GM21528 (cell line): ENCODE measurements around the gene EPHB1.
"Not testable (repeated sequence)": the region's sequence is repeated elsewhere in the genome, so short reads cannot be mapped to it uniquely, and the experiment has no call there.

ENCODE experiments used
- ATAC-seq: cut with Tn5 transposase; IDR thresholded peaks from one replicate; pipeline ENCODE4 v1.9.1; 2021; ENCODE audit warnings: mild to moderate bottlenecking, moderate library complexity; ENCODE audit not compliant: unreplicated experiment, low FRiP score

The EPHB1 gene

DNA sequence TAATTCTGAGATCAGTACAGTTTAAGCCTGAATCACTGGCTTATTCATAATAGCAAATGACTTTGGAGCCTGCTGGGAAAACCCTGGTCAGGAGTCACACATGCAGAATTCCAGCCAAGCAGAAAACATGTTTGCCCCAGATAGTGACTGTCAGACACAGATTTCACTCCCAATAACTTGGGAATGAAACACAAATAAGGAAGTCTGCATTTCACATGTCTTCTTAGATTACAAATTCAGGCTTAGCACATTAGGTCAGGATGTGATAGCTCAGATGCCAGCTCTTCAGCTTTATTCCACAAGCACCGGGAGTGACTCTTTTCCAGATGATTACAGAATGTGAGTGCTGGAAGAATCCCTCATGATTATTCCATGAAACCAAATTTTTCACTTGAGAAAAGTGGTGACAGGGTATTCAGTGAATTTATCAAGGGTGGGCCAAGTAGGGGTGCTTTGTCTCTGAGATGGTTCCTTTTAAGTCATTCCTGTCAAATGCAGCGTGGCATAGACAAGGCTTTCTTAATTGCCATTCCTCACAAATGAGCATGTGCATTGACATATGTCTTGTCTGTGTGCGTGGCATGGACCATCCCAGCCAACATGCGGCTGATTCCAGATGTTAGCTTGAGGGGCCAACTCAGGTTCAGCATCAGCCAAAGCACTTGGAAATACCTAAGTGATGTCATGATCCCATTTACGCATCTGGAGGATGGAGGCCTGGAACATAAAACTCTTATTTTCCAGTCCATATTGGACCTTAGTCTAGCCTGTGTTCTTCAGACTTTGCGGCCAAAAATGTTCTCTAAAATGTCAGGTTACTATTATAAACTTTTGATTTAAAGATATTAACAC lies 191.0 kb downstream of the EPHB1 start:
- ATAC-seq: no peak

DNA sequence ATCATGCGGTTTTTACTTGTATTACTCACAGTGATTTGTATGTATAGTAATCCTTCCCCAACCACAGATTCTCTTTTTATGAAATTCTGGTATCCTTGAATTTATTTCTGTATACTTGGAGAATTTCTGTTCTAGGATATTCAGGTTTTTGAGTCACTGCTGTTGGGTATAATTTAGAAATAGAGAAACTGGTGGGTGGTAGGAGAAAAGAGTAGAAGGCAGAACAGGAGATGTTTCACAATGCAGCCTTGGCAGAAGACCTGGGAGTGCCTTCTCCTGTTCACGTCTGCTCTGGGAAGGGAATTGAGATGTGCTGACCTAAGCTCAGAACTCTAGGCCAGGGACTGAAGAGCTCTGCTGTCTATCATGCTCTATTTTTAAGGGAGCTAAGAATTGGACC lies 193.6 kb downstream of the EPHB1 start:
- ATAC-seq: no peak

GRCh38 chr3:134991003-134991402 lies 195.9 kb downstream of the EPHB1 start:
- ATAC-seq: no peak

DNA sequence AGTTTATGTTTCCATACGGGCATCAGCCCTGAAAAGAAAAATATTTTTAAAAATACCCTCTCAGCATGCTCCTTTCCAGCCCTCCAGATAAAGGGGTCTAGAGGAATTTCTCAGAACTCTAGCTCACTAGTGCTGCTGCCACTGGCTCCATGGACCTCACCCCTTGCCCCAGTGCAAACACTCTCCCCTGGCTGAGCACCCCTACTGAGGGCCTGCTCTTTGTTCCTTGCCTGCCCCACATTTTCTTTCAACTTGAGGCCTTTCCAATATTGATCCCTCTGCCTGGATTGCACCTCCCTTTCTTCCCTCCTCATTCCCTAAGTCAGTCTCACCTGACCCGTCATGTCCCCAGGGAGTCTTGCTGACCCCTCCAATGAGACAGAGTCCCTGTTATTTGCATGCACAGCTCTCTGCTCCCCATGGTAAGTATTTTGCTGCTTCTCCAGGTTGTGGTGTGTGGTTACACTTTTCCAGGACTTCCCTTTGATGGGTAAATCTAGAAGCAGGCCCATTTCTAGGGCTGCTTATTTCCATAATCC lies 196.5 kb downstream of the EPHB1 start:
- ATAC-seq: no peak

DNA sequence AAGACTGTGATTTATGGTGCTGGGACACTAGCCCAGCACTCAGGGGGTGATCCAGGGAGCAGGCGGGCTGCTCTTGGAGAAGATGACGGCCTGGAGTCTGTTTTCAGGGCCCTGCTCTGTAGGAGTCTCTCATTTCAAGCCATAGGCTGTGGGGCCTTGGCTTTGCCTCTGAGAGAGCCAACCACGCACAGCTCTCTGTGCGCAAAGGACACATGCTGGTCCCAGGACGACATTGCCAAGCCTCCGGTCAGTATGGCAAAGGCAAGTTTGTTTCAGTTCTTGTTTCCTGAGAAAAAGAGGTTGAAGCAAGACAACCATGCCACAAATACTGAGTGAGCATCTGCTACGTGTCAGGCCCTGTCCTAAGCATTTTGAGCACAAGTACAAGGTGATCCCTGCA lies 197.1 kb downstream of the EPHB1 start:
- no peak for ATAC-seq

GRCh38 chr3:134992586-134992985 lies 197.5 kb downstream of the EPHB1 start:
- ATAC-seq: no peak

GRCh38 chr3:134993011-134993410 lies 198.0 kb downstream of the EPHB1 start:
- no peak for ATAC-seq

DNA sequence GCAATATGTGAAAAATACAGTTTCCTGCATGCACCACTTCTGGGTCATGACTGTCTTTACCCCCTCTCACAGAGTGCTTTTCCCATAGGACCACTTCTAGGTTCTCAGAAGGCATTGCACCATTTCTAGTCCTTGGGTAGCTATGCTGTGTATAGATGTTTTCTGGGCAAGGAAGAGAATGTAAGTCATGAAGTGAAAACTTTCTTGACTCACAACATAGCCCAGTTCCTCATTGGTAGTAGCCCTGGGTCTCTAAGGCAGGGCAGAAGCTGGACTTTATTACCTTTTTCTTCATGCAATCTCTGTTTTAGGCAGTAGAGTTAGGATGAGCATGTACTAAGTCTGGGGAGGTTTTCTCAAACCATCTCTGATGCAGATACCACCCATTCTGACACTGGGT lies 203.1 kb downstream of the EPHB1 start:
- ATAC-seq: no peak

GRCh38 chr3:134998855-134999254 lies 203.8 kb downstream of the EPHB1 start:
- ATAC-seq: no peak

GRCh38 chr3:135000465-135000864 lies 205.4 kb downstream of the EPHB1 start:
- no peak for ATAC-seq

DNA sequence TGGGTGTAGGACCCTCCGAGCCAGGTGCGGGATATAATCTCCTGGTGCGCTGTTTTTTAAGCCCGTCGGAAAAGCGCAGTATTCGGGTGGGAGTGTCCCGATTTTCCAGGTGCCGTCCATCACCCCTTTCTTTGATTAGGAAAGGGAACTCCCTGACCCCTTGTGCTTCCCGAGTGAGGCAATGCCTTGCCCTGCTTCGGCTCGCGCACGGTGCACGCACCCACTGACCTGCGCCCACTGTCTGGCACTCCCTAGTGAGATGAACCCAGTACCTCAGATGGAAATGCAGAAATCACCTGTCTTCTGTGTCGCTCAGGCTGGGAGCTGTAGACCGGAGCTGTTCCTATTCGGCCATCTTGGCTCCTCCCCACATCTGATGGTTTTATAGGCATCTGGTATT lies 210.6 kb downstream of the EPHB1 start:
- ATAC-seq: not testable (repeated sequence)

GRCh38 chr3:135007607-135008006 lies 212.5 kb downstream of the EPHB1 start:
- ATAC-seq: no peak

DNA sequence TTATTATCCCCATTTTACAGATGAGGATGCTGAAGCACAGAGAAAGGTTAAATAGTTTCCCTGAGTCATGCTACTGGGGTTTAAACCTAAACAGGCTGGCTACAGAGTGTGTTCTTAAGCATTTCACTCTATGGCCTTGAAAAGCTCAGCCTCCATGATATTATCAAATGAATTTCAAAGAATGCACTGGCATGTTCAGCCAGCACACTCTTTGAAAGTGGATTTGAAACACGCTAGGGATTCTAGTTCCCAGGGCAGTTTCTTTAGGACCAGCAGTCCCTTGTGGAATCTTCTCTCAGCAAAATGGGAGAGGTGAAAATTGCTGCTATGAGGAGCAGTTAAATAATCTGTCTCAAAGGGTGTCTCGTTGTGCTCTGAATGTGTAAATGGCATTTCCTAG lies 213.3 kb downstream of the EPHB1 start:
- ATAC-seq: no peak

DNA sequence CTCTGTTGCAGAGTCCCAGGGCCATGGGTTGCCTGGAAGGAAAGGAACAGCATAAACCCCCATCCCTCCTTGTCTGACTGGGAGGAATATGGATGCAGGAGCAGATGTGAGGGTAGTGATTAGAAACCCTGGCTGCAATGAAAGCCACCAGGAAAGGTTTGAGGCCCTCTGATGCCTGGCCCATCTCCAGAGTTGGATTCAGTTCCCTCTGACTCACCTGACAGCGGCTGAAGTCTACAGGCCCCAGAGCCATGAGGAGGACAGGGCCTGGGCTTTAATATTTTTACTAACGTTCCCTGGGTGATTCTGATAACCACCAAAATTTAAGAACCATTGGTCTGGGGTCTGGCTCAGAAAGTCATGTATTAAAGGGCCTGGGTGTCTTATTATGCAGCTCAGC lies 214.0 kb downstream of the EPHB1 start:
- ATAC-seq: no peak

- no peak for ATAC-seq
Observed at GRCh38 chr3:135012101-135012500, 217.0 kb downstream of the EPHB1 start.

DNA sequence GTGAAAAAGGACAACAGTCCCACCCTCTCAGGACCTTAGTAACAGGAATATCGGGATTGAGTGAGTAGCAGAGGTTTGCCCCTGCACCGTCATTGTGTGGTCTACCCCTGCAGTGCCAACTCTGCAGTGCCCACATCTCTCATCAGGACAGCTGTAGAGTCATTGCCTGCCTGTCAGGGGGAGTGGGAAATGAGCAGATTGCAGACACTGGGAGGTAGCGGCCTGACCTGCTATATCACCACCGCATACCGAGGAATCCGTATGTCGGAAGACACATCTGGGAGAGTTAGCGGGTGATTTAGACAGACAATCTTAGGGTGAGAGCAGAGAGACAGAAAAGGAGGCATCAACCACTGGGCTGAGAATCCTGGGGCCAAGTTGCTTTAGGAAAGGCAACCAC lies 218.1 kb downstream of the EPHB1 start:
- no peak for ATAC-seq

DNA sequence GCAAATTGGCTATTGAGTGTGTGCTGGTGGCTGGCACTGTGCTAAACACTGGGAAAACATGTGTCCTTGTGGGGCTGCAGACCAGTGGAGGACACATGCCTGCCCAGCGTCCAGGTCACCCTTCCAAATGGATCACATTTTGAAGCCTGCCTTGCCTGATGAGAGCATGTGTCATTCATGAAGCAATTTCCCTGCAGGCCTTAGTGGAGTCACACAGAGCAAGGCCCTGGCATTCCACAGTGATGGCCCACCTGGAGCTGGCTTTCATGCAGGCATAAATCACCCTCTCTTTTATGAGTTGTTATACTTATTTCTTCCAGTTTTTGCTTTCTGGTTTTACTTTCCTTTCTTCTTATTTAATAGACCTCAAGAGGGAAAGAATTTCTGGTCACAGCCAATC lies 219.5 kb downstream of the EPHB1 start:
- ATAC-seq: no peak

GRCh38 chr3:135017003-135017893 lies 222.2 kb downstream of the EPHB1 start:
- ATAC-seq: no peak

- no peak for ATAC-seq
Observed at GRCh38 chr3:135018149-135018923, 223.3 kb downstream of the EPHB1 start.

- ATAC-seq: no peak
Observed at GRCh38 chr3:135020181-135020580, 225.1 kb downstream of the EPHB1 start.
